Measurements from ENCODE around the gene DYNLT2B.

The DYNLT2B gene

GRCh38 chr3:196260784-196261183, 57.3 kb downstream of the DYNLT2B start:
- Histone ChIP-seq H3K14ac (ENCODE audit: low read length) (no peak overlapping the region), H3K36me3 (replicated peaks in 1 of 2; ENCODE audit: control insufficient read depth in 2 of 2, insufficient read depth in 2 of 2, low read length in 2 of 2) (peaks cover 3 to 36% of the 10 kb centered on the region in 2 donors), H2AFZ (ENCODE audit: low read length) (no peak overlapping the region), H3K4me1 (ENCODE audit: control insufficient read depth in 2 of 2, insufficient read depth in 1 of 2, low read depth in 1 of 2, low read length in 2 of 2) (peaks cover 0 to 1% of the 10 kb centered on the region in 2 donors), H2AK5ac (ENCODE audit: low read depth, low read length) (no peak overlapping the region), H3K27ac (replicated peaks; ENCODE audit: low read length) (no peak overlapping the region), H3K4me3 (ENCODE audit: low read length in 2 of 2) (no peak overlapping the region), H3K23ac (ENCODE audit: low read depth, low read length, poor library complexity) (no peak overlapping the region), H3K9ac (ENCODE audit: low read depth, low read length, poor library complexity) (no peak overlapping the region), H3K27me3 (ENCODE audit: control insufficient read depth in 3 of 3, insufficient read depth in 3 of 3, low read depth in 1 of 3, low read length in 3 of 3) (no peaks in the 10 kb centered on the region), H3K4me2 (ENCODE audit: insufficient read depth, low read length, poor library complexity, severe bottlenecking) (no peak overlapping the region), H2BK120ac (ENCODE audit: low read depth, low read length) (no peak overlapping the region), H3K9me3 (replicated peaks in 1 of 2; ENCODE audit: control insufficient read depth in 2 of 2, insufficient read depth in 1 of 2, low read depth in 1 of 2, low read length in 2 of 2) (peaks cover 0 to 4% of the 10 kb centered on the region in 2 donors), H2BK5ac (ENCODE audit: low read length) (no peak overlapping the region), H3K18ac (ENCODE audit: low read length) (no peak overlapping the region), H3K4ac (ENCODE audit: low read length) (no peak overlapping the region), H3K79me1 (ENCODE audit: low read depth, low read length) (no peaks in the 10 kb centered on the region), H2BK15ac (ENCODE audit: low read length) (no peak overlapping the region), H4K91ac (ENCODE audit: low read depth, low read length, poor library complexity) (no peak overlapping the region), H4K8ac (ENCODE audit: low read depth, low read length) (no peak overlapping the region), H2BK12ac (ENCODE audit: low read length) (no peak overlapping the region)
- DNase-seq (ENCODE audit: low spot score) = no peak
- no CpG with 5 or more reads among the region's 4 CpGs for WGBS, 2 donors (ENCODE audit: extremely low coverage in 2 of 2, insufficient read length in 2 of 2, insufficient replicate concordance in 1 of 2)

GRCh38 chr3:196255776-196256175, 62.3 kb downstream of the DYNLT2B start:
- Histone ChIP-seq H2BK120ac (ENCODE audit: low read depth, low read length) (no peak overlapping the region), H2BK5ac (ENCODE audit: low read length) (no peak overlapping the region), H4K8ac (ENCODE audit: low read depth, low read length) (no peak overlapping the region), H2AFZ (ENCODE audit: low read length) (no peak overlapping the region), H3K4me1 (ENCODE audit: control insufficient read depth in 2 of 2, insufficient read depth in 1 of 2, low read depth in 1 of 2, low read length in 2 of 2) (no peaks in the 10 kb centered on the region), H2AK5ac (ENCODE audit: low read depth, low read length) (no peak overlapping the region), H2BK12ac (ENCODE audit: low read length) (no peak overlapping the region), H4K91ac (ENCODE audit: low read depth, low read length, poor library complexity) (no peak overlapping the region), H3K27ac (replicated peaks; ENCODE audit: low read length) (no peak overlapping the region), H3K9ac (ENCODE audit: low read depth, low read length, poor library complexity) (no peak overlapping the region), H3K36me3 (replicated peaks in 1 of 2; ENCODE audit: control insufficient read depth in 2 of 2, insufficient read depth in 2 of 2, low read length in 2 of 2) (peaks cover 3 to 32% of the 10 kb centered on the region in 2 donors), H3K4me2 (ENCODE audit: insufficient read depth, low read length, poor library complexity, severe bottlenecking) (no peak overlapping the region), H2BK15ac (ENCODE audit: low read length) (no peak overlapping the region), H3K18ac (ENCODE audit: low read length) (no peak overlapping the region), H3K14ac (ENCODE audit: low read length) (no peak overlapping the region), H3K9me3 (replicated peaks in 1 of 2; ENCODE audit: control insufficient read depth in 2 of 2, insufficient read depth in 1 of 2, low read depth in 1 of 2, low read length in 2 of 2) (no peaks in the 10 kb centered on the region), H3K27me3 (ENCODE audit: control insufficient read depth in 3 of 3, insufficient read depth in 3 of 3, low read depth in 1 of 3, low read length in 3 of 3) (no peaks in the 10 kb centered on the region), H3K4ac (ENCODE audit: low read length) (no peak overlapping the region), H3K79me1 (ENCODE audit: low read depth, low read length) (peaks cover 2% of the 10 kb centered on the region), H3K4me3 (ENCODE audit: low read length in 2 of 2) (no peak overlapping the region), H3K23ac (ENCODE audit: low read depth, low read length, poor library complexity) (no peak overlapping the region)
- DNase-seq (ENCODE audit: low spot score) = no peak
- no CpG with 5 or more reads among the region's 1 CpG for WGBS, 2 donors (ENCODE audit: extremely low coverage in 2 of 2, insufficient read length in 2 of 2, insufficient replicate concordance in 1 of 2)

DNA sequence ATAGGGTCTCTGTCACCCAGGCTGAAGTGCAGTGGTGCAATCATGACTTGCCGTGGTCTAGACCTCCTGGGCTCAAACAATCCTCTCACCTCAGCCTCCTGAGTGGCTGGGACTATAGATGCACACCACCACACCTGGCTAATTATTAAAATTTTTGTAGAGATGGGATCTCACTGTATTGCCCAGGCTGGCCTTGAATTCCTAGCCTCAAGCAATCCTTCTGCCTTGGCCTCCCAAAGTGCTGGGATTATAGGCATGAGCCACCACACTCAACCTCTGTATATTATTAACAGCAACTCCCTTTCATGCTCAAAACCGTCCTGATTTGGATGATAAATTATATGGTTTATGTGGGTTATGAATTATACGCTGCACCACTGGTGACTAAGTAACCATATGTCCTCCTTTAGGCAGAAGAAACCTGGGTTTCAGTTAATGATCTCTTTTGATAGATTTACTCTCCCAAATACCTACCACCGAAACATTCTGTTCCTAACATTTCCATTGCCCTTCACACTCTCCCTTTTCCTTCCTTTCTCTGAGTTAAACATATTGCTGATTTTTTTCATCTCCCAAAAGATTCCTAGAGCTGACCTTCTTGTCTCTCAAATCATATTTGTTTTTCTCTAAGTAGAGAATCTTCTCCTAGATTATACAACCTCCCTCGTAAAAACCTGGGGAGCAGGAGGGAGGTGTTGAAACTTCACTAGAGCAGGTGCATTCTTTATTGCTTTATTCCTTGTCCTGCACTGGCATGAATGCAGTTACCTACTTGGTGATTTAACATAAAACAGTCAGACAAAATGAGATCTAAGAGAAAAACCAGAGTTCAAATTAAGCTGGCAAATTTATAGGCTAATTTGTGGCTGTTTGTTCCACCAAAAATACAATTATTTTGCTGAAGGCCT, 63.4 kb downstream of the DYNLT2B start:
- WGBS, 2 donors (ENCODE audit: extremely low coverage in 2 of 2, insufficient read length in 2 of 2, insufficient replicate concordance in 1 of 2) = no CpG with 5 or more reads among the region's 5 CpGs
- peaks cover 3 to 27% of the 10 kb centered on the region in 2 donors for H3K36me3 ChIP-seq (replicated peaks in 1 of 2; ENCODE audit: control insufficient read depth in 2 of 2, insufficient read depth in 2 of 2, low read length in 2 of 2)

GRCh38 chr3:196251918-196252317, 66.1 kb downstream of the DYNLT2B start:
- Histone ChIP-seq H3K4me3 (ENCODE audit: low read length in 2 of 2) (no peak overlapping the region), H3K9ac (ENCODE audit: low read depth, low read length, poor library complexity) (no peak overlapping the region), H3K79me1 (ENCODE audit: low read depth, low read length) (peaks cover 3% of the 10 kb centered on the region), H4K91ac (ENCODE audit: low read depth, low read length, poor library complexity) (no peak overlapping the region), H2AK5ac (ENCODE audit: low read depth, low read length) (no peak overlapping the region), H2BK120ac (ENCODE audit: low read depth, low read length) (no peak overlapping the region), H3K4me1 (ENCODE audit: control insufficient read depth in 2 of 2, insufficient read depth in 1 of 2, low read depth in 1 of 2, low read length in 2 of 2) (no peaks in the 10 kb centered on the region), H3K36me3 (replicated peaks in 1 of 2; ENCODE audit: control insufficient read depth in 2 of 2, insufficient read depth in 2 of 2, low read length in 2 of 2) (peaks cover 6 to 30% of the 10 kb centered on the region in 2 donors), H3K27ac (replicated peaks; ENCODE audit: low read length) (no peak overlapping the region), H3K23ac (ENCODE audit: low read depth, low read length, poor library complexity) (no peak overlapping the region), H3K4me2 (ENCODE audit: insufficient read depth, low read length, poor library complexity, severe bottlenecking) (no peak overlapping the region), H3K27me3 (ENCODE audit: control insufficient read depth in 3 of 3, insufficient read depth in 3 of 3, low read depth in 1 of 3, low read length in 3 of 3) (no peaks in the 10 kb centered on the region), H2BK15ac (ENCODE audit: low read length) (no peak overlapping the region), H2AFZ (ENCODE audit: low read length) (no peak overlapping the region), H3K14ac (ENCODE audit: low read length) (no peak overlapping the region), H3K9me3 (replicated peaks in 1 of 2; ENCODE audit: control insufficient read depth in 2 of 2, insufficient read depth in 1 of 2, low read depth in 1 of 2, low read length in 2 of 2) (no peaks in the 10 kb centered on the region), H2BK12ac (ENCODE audit: low read length) (no peak overlapping the region), H3K18ac (ENCODE audit: low read length) (no peak overlapping the region), H3K4ac (ENCODE audit: low read length) (no peak overlapping the region), H4K8ac (ENCODE audit: low read depth, low read length) (no peak overlapping the region), H2BK5ac (ENCODE audit: low read length) (no peak overlapping the region)
- DNase-seq (ENCODE audit: low spot score) = no peak
- WGBS, 2 donors (ENCODE audit: extremely low coverage in 2 of 2, insufficient read length in 2 of 2, insufficient replicate concordance in 1 of 2) = no CpG with 5 or more reads among the region's 16 CpGs

More for the DNA sequence above, 63.4 kb downstream of the DYNLT2B start:
- Histone ChIP-seq H3K79me1 (ENCODE audit: low read depth, low read length) (peaks cover 3% of the 10 kb centered on the region), H2BK15ac (ENCODE audit: low read length) (no peak overlapping the region), H3K4me3 (ENCODE audit: low read length in 2 of 2) (no peak overlapping the region), H2BK5ac (ENCODE audit: low read length) (no peak overlapping the region), H3K4ac (ENCODE audit: low read length) (no peak overlapping the region), H3K9ac (ENCODE audit: low read depth, low read length, poor library complexity) (no peak overlapping the region), H2AFZ (ENCODE audit: low read length) (no peak overlapping the region), H2BK12ac (ENCODE audit: low read length) (no peak overlapping the region), H3K18ac (ENCODE audit: low read length) (no peak overlapping the region), H3K27ac (replicated peaks; ENCODE audit: low read length) (no peak overlapping the region), H2BK120ac (ENCODE audit: low read depth, low read length) (no peak overlapping the region), H3K27me3 (ENCODE audit: control insufficient read depth in 3 of 3, insufficient read depth in 3 of 3, low read depth in 1 of 3, low read length in 3 of 3) (no peaks in the 10 kb centered on the region), H4K91ac (ENCODE audit: low read depth, low read length, poor library complexity) (no peak overlapping the region), H3K4me2 (ENCODE audit: insufficient read depth, low read length, poor library complexity, severe bottlenecking) (no peak overlapping the region), H3K9me3 (replicated peaks in 1 of 2; ENCODE audit: control insufficient read depth in 2 of 2, insufficient read depth in 1 of 2, low read depth in 1 of 2, low read length in 2 of 2) (no peaks in the 10 kb centered on the region), H3K14ac (ENCODE audit: low read length) (no peak overlapping the region), H3K23ac (ENCODE audit: low read depth, low read length, poor library complexity) (no peak overlapping the region), H3K4me1 (ENCODE audit: control insufficient read depth in 2 of 2, insufficient read depth in 1 of 2, low read depth in 1 of 2, low read length in 2 of 2) (no peaks in the 10 kb centered on the region), H4K8ac (ENCODE audit: low read depth, low read length) (no peak overlapping the region), H2AK5ac (ENCODE audit: low read depth, low read length) (no peak overlapping the region)
- no peak for DNase-seq (ENCODE audit: low spot score)
